B cell (primary cell): ENCODE results near the gene HLA-DPB1. TPM values are rescaled to one million over a fixed set of nuclear protein-coding genes. Genes with fewer than 3 reads are reported as not detected.
A peak's percentile ranks its signal among the peaks of the same experiment; 100 is the strongest.

Experiments used
- ATAC-seq: fragments of 200-7000 bp; cut with Tn5 transposase; one replicate; pipeline ENCODE4 v1.10.0; 2021; ENCODE audit warnings: low read depth, mild to moderate bottlenecking, moderate number of reproducible peaks, moderate library complexity
- CTCF ChIA-PET: fragments of 350-600 bp; sonication (Branson Sonifier 250); formaldehyde crosslinking; loops from one replicate; lab custom pipeline; 2021; ENCODE audit warnings: antibody characterized with exemption, inconsistent platforms; lab: Charles Lee
- POLR2A ChIA-PET: fragments of 350-600 bp; sonication (Branson Sonifier 250); formaldehyde crosslinking; loops from one replicate; lab custom pipeline; 2021; ENCODE audit warnings: antibody characterized with exemption; lab: Charles Lee
- DNase-seq: peaks from one replicate; pipeline ENCODE4 v3.0.0; 2013
- H2AFZ ChIP-seq: 2 replicates; pipeline ENCODE4 v1.6.1; 2012; ENCODE audit warnings: mild to moderate bottlenecking, low read depth, low read length; ENCODE audit not compliant: insufficient read depth, poor library complexity, severe bottlenecking
- H3K27ac ChIP-seq, 2 donors: 1 replicate in 1 of 2; 2 replicates in 1 of 2; pipeline ENCODE4 v1.5.1; 2012 to 2013; ENCODE audit warnings: low read length in 2 of 2, mild to moderate bottlenecking in 2 of 2, moderate library complexity in 1 of 2
- H3K27me3 ChIP-seq, 4 experiments: fragments of 200-600 bp in 1 of 4; sonication (generic) in 1 of 4; replicated peaks in 1 of 4; 1 replicate in 2 of 4; 2 replicates in 2 of 4; pipeline versions ENCODE4 v1.6.1 to v1.7.0; 2013 to 2016; ENCODE audit warnings: low read length in 3 of 4, mild to moderate bottlenecking in 2 of 4, mixed read lengths in 1 of 4, moderate library complexity in 1 of 4; ENCODE audit not compliant: insufficient read depth in 4 of 4, control insufficient read depth in 3 of 4; ENCODE audit errors: control extremely low read depth in 1 of 4
- H3K36me3 ChIP-seq, 2 experiments: replicated peaks in 1 of 2; 1 replicate in 1 of 2; 2 replicates in 1 of 2; pipeline versions ENCODE4 v1.6.1 to v1.7.1; 2013; ENCODE audit warnings: low read length in 1 of 2; ENCODE audit not compliant: insufficient read depth in 2 of 2, control insufficient read depth in 1 of 2; ENCODE audit errors: control extremely low read depth in 1 of 2, extremely low read depth in 1 of 2
- H3K4me1 ChIP-seq, 2 donors: fragments of 200-600 bp in 1 of 2; sonication (generic) in 1 of 2; 1 replicate in 1 of 2; 2 replicates in 1 of 2; pipeline versions ENCODE4 v1.5.1 to v1.6.1; 2013 to 2017; ENCODE audit warnings: low read length in 2 of 2; ENCODE audit not compliant: control insufficient read depth in 2 of 2, insufficient read depth in 2 of 2
- H3K4me2 ChIP-seq: replicated peaks from 2 replicates; pipeline ENCODE3; 2012; ENCODE audit warnings: mild to moderate bottlenecking, low read depth, low read length; ENCODE audit not compliant: poor library complexity, severe bottlenecking
- H3K4me3 ChIP-seq, 5 experiments: fragments of 200-600 bp in 1 of 5; sonication (generic) in 1 of 5; 1 replicate in 3 of 5; 2 replicates in 2 of 5; pipeline versions ENCODE4 v1.5.1 to v1.7.0; 2011 to 2016; ENCODE audit warnings: low read length in 4 of 5, mild to moderate bottlenecking in 4 of 5, low read depth in 2 of 5, control low read depth in 1 of 5, moderate library complexity in 1 of 5; ENCODE audit not compliant: insufficient read depth in 1 of 5; ENCODE audit errors: control extremely low read depth in 1 of 5, extremely low read depth in 1 of 5
- H3K79me2 ChIP-seq: fragments of 200-600 bp; sonication (generic); one replicate; pipeline ENCODE4 v1.6.0; 2016; ENCODE audit warnings: low read length; ENCODE audit not compliant: control insufficient read depth, insufficient read depth
- H3K9ac ChIP-seq: fragments of 200-600 bp; sonication (generic); 2 replicates; pipeline ENCODE4 v1.6.1; 2017; ENCODE audit warnings: mild to moderate bottlenecking, low read length, moderate library complexity
- H3K9me3 ChIP-seq, 3 donors: one replicate each; pipeline versions ENCODE4 v1.6.1 to v1.7.1; 2013; ENCODE audit warnings: low read length in 2 of 3; ENCODE audit not compliant: control insufficient read depth in 2 of 3, insufficient read depth in 1 of 3; ENCODE audit errors: control extremely low read depth in 1 of 3
- H4K20me1 ChIP-seq: 2 replicates; pipeline ENCODE4 v1.6.0; 2012; ENCODE audit warnings: mild to moderate bottlenecking, low read length; ENCODE audit not compliant: insufficient read depth, control insufficient read depth, poor library complexity, severe bottlenecking
- H3K27ac Mint-ChIP-seq: one replicate; pipeline ENCODE4 v1.8.0; 2021; ENCODE audit warnings: mixed read lengths
- H3K27me3 Mint-ChIP-seq: one replicate; pipeline ENCODE4 v1.8.0; 2021; ENCODE audit warnings: mixed read lengths
- H3K4me1 Mint-ChIP-seq: one replicate; pipeline ENCODE4 v1.8.0; 2021; ENCODE audit warnings: mixed read lengths
- H3K4me3 Mint-ChIP-seq: one replicate; pipeline ENCODE4 v1.8.0; 2021; ENCODE audit warnings: mixed read lengths
- H3K9me3 Mint-ChIP-seq: one replicate; pipeline ENCODE4 v1.8.0; 2022; ENCODE audit warnings: mixed read lengths; ENCODE audit not compliant: insufficient read depth
- CTCF ChIP-seq: fragments of 200-600 bp; IDR thresholded peaks from one replicate; pipeline ENCODE4 v1.8.0; 2022; ENCODE audit warnings: antibody characterized with exemption, mild to moderate bottlenecking
- EZH2 ChIP-seq: IDR thresholded peaks from 2 replicates; pipeline ENCODE4 v1.6.1; 2012; ENCODE audit warnings: borderline replicate concordance, low read depth, mild to moderate bottlenecking, moderate library complexity, low read length; ENCODE audit not compliant: insufficient read depth, poor library complexity, severe bottlenecking
- WGBS: methylation state at CpG from one replicate; pipeline ENCODE4 v1.1.5; 2013; ENCODE audit warnings: missing lambda C conversion rate; ENCODE audit not compliant: insufficient coverage; 5-methylcytosine and 5-hydroxymethylcytosine counted together
- intact Hi-C: fragments of 100-400 bp; cut with micrococcal nuclease; formaldehyde crosslinking; loops from one replicate; pipeline ENCODE4 v1.10.0; 2022
- polyA minus RNA-seq: library from RNA; depleted of rRNA, polyadenylated mRNA; stranded (reverse); fragments of >200 nt; gene quantifications from 2 replicates; pipeline ENCODE4 v1.2.3, GENCODE V29; 2012
- polyA plus RNA-seq: library from polyadenylated mRNA; depleted of rRNA; stranded (reverse); fragments of >200 nt; gene quantifications from 2 replicates; pipeline ENCODE4 v1.2.3, GENCODE V29; 2012
- total RNA-seq, 2 donors: library from RNA; stranded (reverse); fragments of 120-200 nt in 1 of 2; gene quantifications; 1 replicate in 1 of 2; 2 replicates in 1 of 2; pipeline versions ENCODE4 v1.2.3 to v1.2.4, GENCODE V29; 2013 to 2022

Gene HLA-DPB1
- total RNA-seq (1,068 and 1,104 TPM in 2 replicates), polyA plus RNA-seq (921 and 1,578 TPM in 2 replicates), polyA minus RNA-seq (1,036 and 1,903 TPM in 2 replicates)
- 1,461 TPM for total RNA-seq (2013)

- CTCF ChIA-PET: interaction anchor here (0.9 to 23.5 kb wide), 11 partner anchors 13 to 173 kb away, joined by 3 to 576 read pairs (median 5); partner anchors contain the start of gene HLA-DOA
- POLR2A ChIA-PET: interaction anchor here (0.5 to 7.4 kb wide), 16 partner anchors 8 to 385 kb away, joined by 3 to 166 read pairs (median 5); partner anchors contain the start of genes BRD2, PSMB9, RING1 and TAP1
- Mint-ChIP-seq H3K9me3 (no peaks in the 10 kb centered on the region), H3K4me1 (peaks cover 60% of the 10 kb centered on the region), H3K27ac (peak within 1 kb of the TSS; percentile 98), H3K27me3 (no peaks in the 10 kb centered on the region), H3K4me3 (peak within 1 kb of the TSS; percentile 97)
- Histone ChIP-seq H3K36me3 (peaks cover 2 to 55% of the 10 kb centered on the region in 2 experiments), H3K4me1 (peaks cover 48 to 50% of the 10 kb centered on the region in 2 donors), H3K4me3 (peak within 1 kb of the TSS; percentile 79 to 99 (median 97)), H3K9me3 (no peaks in the 10 kb centered on the region), H3K27ac (peak within 1 kb of the TSS; percentile 96 to 99), H3K27me3 (no peaks in the 10 kb centered on the region), H3K79me2 (peaks cover 97% of the 10 kb centered on the region), H3K4me2 (peak within 1 kb of the TSS; percentile 91), H4K20me1 (peaks cover 14% of the 10 kb centered on the region), H3K9ac (peak within 1 kb of the TSS; percentile 98), H2AFZ (no peak within 1 kb of the TSS)
- ATAC-seq (peak; percentile 81), DNase-seq (peak; percentile 93)
- intact Hi-C loops: loop anchor here (1.0 to 10.0 kb wide), 4 partner anchors 37 to 181 kb away; no protein-coding TSS in a partner anchor
- TF ChIP-seq CTCF: no peak
- no peak for TF ChIP-seq EZH2
- WGBS: 7% methylated on average over 9 of the region's 10 CpGs
Observed at GRCh38 chr6:33075568-33076405, at the start of gene HLA-DPB1. TSS of gene HLA-DPB1 (plus strand) at chr6:33075990. CDS start at chr6:33076042, 52 bp downstream.
